Upper lobe of left lung (tissue), 6 donors: ENCODE results near the gene GPC1. TPM values are rescaled to one million over a fixed set of nuclear protein-coding genes. Genes with fewer than 3 reads are reported as not detected.

Experiments
- ATAC-seq, 2 donors: fragments of 200-7000 bp; cut with Tn5 transposase; one replicate each; pipeline ENCODE4 v1.9.1; 2022; ENCODE audit warnings: mild to moderate bottlenecking in 2 of 2, moderate library complexity in 2 of 2; ENCODE audit not compliant: low FRiP score in 2 of 2
- DNase-seq, 2 donors: peaks; one replicate each; pipeline ENCODE4 v3.0.0-alpha.2; 2019 to 2020
- H3K27ac ChIP-seq, 4 donors: fragments of 200-600 bp; sonication (generic); one replicate each; pipeline ENCODE4 v1.5.1; 2016 to 2019
- H3K27me3 ChIP-seq, 4 donors: fragments of 200-600 bp; sonication (generic); one replicate each; pipeline ENCODE4 v1.5.1; 2017 to 2019
- H3K36me3 ChIP-seq, 4 donors: fragments of 200-600 bp; sonication (generic); one replicate each; pipeline ENCODE4 v1.5.1; 2016 to 2019
- H3K4me1 ChIP-seq, 4 donors: fragments of 200-600 bp; sonication (generic); one replicate each; pipeline ENCODE4 v1.5.1; 2018 to 2019
- H3K4me3 ChIP-seq, 4 donors: fragments of 200-600 bp; sonication (generic); one replicate each; pipeline ENCODE4 v1.5.1; 2017 to 2019; ENCODE audit warnings: mild to moderate bottlenecking in 2 of 4, moderate library complexity in 1 of 4
- H3K9me3 ChIP-seq, 4 donors: fragments of 200-600 bp; sonication (generic); one replicate each; pipeline ENCODE4 v1.5.1; 2018 to 2019
- CTCF ChIP-seq, 6 experiments: fragments of 450-650 bp in 4 of 6; fragments of 200-600 bp in 2 of 6; sonication (generic) in 2 of 6; IDR thresholded peaks; one replicate each; pipeline ENCODE4 v1.5.1; 2016 to 2019; ENCODE audit warnings: antibody characterized with exemption in 6 of 6
- EP300 ChIP-seq, 4 donors: sonication (generic); formaldehyde crosslinking; IDR thresholded peaks; one replicate each; pipeline ENCODE4 v1.5.1; 2017; ENCODE audit warnings: antibody characterized with exemption in 4 of 4, control low read depth in 2 of 4
- POLR2A ChIP-seq, 4 donors: fragments of 450-650 bp; IDR thresholded peaks; one replicate each; pipeline ENCODE4 v1.5.1; 2016 to 2017; ENCODE audit warnings: antibody characterized with exemption in 4 of 4, mild to moderate bottlenecking in 2 of 4
- POLR2AphosphoS5 ChIP-seq, 2 donors: sonication (generic); formaldehyde crosslinking; IDR thresholded peaks; one replicate each; pipeline ENCODE4 v1.5.1; 2017; ENCODE audit warnings: antibody characterized with exemption in 2 of 2
- WGBS, 2 donors: methylation state at CpG; one replicate each; pipeline ENCODE4 v1.1.5; 2017 to 2018; 5-methylcytosine and 5-hydroxymethylcytosine counted together
- total RNA-seq, 6 donors: library from RNA; depleted of rRNA in 4 of 6; stranded (reverse); fragments of >200 nt in 4 of 6; gene quantifications; one replicate each; pipeline versions ENCODE4 v1.1.0 to v1.2.1, GENCODE V29; 2016 to 2021
- donor health status: DM: no; HTN: no; CAD: no; lungs with moderate emphysema.
- donor health status: DM: no; HTN: yes; CAD: no; lungs with severe emphysema.

GPC1 gene
- total RNA-seq, 6 donors from 2014 or later: 16.8 to 45.5 (median 33.2) TPM

DNA sequence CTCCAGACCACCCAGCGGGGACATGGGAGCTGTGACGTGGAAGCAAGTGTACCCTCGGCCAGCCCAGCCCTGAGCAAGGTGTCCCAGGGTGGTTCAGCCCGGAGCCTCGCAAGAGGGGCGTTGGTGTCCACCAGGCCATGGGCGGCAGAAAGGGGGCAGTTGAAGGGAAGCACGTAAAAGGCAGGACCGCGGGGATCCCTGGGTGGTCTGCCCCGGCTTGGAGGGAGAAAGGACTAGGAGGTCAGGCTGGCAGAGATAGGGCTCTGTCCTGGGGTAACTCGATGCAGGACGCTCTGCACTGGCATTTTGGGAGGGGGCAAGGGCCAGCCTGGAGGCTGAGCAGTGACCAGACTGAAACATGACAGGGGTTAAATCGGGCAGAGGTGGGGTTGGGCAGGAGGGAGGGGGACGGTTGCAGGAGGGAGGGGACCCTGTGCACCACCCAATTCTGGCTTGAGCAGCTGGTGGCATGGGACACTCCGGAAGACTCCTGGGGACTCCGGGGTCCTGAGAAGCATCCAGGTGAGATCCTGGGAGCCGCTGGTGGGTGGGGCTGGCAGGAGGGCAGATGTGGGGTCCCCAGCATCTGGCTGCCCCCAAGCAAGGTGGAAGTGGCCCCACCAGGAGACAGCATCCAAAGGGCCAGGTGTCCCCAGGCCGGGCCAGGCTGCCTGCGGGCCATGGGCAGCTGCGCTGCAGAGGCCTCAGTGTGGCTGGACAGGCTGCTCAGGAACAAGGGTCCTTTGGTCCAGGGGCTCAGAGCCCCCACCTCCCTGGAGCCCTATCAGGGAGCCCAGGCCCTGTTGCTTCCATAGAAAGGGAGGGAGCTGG is 46.8 kb upstream of the GPC1 start:
- Histone ChIP-seq H3K27ac (no peak overlapping the region), H3K4me1 (peaks cover 0 to 4% (median 0%) of the 10 kb centered on the region in 4 donors), H3K9me3 (no peaks in the 10 kb centered on the region), H3K27me3 (no peaks in the 10 kb centered on the region), H3K36me3 (no peaks in the 10 kb centered on the region), H3K4me3 (no peak overlapping the region)
- 92 to 96% methylated on average over 12 to 21 of the region's 21 CpGs for WGBS, 2 donors
- TF ChIP-seq POLR2AphosphoS5 (IDR thresholded peaks at IDR 0.05): no peak
- ATAC-seq (no peak), DNase-seq (peak in 1 of 2 donors; percentile 56)

GRCh38 chr2:240389302-240389805 is 46.1 kb upstream of the GPC1 start:
- Histone ChIP-seq H3K4me1 (peaks cover 0 to 4% (median 0%) of the 10 kb centered on the region in 4 donors), H3K27me3 (no peaks in the 10 kb centered on the region), H3K27ac (no peak overlapping the region), H3K9me3 (no peaks in the 10 kb centered on the region), H3K4me3 (no peak overlapping the region), H3K36me3 (no peaks in the 10 kb centered on the region)
- ATAC-seq (no peak), DNase-seq (peak in 1 of 2 donors; percentile 53)
- no peak for TF ChIP-seq CTCF (IDR thresholded peaks at IDR 0.05)
- TF ChIP-seq POLR2A (IDR thresholded peaks at IDR 0.05): no peak
- TF ChIP-seq EP300 (IDR thresholded peaks at IDR 0.05): no peak
- no peak for TF ChIP-seq POLR2AphosphoS5 (IDR thresholded peaks at IDR 0.05)
- WGBS, 2 donors: 92 to 100% methylated on average over 1 to 6 of the region's 6 CpGs

- TF ChIP-seq CTCF (IDR thresholded peaks at IDR 0.05) (no peak), EP300 (IDR thresholded peaks at IDR 0.05) (no peak), POLR2AphosphoS5 (IDR thresholded peaks at IDR 0.05) (no peak), POLR2A (IDR thresholded peaks at IDR 0.05) (no peak)
Observed at GRCh38 chr2:240390091-240391073, 45.1 kb upstream of the GPC1 start.

DNA sequence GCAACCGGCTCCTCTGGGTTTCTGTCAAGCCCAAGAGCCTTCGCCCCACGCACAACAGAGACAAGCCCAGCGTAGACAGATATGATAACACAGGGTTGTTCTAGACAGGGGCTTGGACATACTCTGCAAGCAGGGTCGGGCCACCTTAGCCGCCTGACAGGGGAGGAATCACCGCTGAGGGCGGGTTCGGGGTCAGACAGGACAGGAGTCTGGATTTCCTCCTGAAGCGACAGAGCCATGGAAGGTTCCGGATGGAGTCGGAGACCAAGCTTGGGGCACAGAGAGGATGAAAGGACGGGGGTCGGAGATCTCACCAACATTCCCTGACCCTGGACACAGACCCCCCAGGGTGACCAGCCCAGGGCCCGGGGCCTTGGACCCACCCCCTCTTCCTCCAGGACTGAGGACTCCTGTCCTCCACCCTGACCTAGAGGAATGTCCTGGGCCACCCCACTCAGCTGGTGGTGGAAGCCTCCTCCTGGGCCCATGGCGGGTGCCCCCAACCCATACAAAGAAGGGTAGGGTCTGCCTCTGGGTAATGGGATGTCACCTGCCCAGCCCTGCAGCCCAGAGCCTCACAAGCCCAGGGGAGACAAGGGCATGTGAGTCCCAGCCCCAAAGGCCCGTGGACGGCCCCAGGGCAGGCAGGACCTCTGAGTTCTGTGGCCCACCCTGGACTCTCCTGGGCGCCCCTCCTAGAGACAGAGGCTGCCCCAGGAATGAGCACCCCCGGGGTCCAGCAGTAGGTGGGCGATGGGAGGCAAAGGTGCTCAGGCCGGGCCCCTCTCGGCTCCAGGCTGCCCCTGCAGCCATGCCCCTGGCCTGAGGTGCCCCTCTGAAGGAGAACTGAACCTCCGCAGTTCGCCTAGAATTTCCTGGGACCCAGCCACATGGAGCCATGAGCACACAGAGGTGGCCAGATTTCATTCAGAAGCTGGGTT is 44.1 kb upstream of the GPC1 start:
- DNase-seq: peak in 1 of 2 donors; percentile 60
- Histone ChIP-seq H3K9me3 (no peaks in the 10 kb centered on the region), H3K27ac (no peak overlapping the region), H3K4me3 (no peak overlapping the region), H3K27me3 (no peaks in the 10 kb centered on the region), H3K4me1 (peaks cover 0 to 4% (median 0%) of the 10 kb centered on the region in 4 donors), H3K36me3 (no peaks in the 10 kb centered on the region)
- TF ChIP-seq POLR2A (IDR thresholded peaks at IDR 0.05): no peak
- no peak for TF ChIP-seq CTCF (IDR thresholded peaks at IDR 0.05)
- TF ChIP-seq EP300 (IDR thresholded peaks at IDR 0.05): no peak
- TF ChIP-seq POLR2AphosphoS5 (IDR thresholded peaks at IDR 0.05): no peak
- WGBS, 2 donors: 88 to 91% methylated on average over 11 to 25 of the region's 25 CpGs
- ATAC-seq: no peak

More at GRCh38 chr2:240390091-240391073, 45.1 kb upstream of the GPC1 start:
- Histone ChIP-seq H3K27me3 (no peaks in the 10 kb centered on the region), H3K36me3 (no peaks in the 10 kb centered on the region), H3K4me3 (no peak overlapping the region), H3K4me1 (peaks cover 0 to 4% (median 0%) of the 10 kb centered on the region in 4 donors), H3K27ac (no peak overlapping the region), H3K9me3 (no peaks in the 10 kb centered on the region)
- DNase-seq (peak in 1 of 2 donors; percentile 63), ATAC-seq (no peak)
- 84 to 91% methylated on average over 16 to 27 of the region's 28 CpGs for WGBS, 2 donors
